ENCODE data around the gene BRI3. TPM values are rescaled to one million over a fixed set of nuclear protein-coding genes. Genes with fewer than 3 reads are reported as not detected.

Gene BRI3
- total RNA-seq, 4 donors from 2014 or later, result 39.0 to 51.4 (median 45.5) TPM

DNA sequence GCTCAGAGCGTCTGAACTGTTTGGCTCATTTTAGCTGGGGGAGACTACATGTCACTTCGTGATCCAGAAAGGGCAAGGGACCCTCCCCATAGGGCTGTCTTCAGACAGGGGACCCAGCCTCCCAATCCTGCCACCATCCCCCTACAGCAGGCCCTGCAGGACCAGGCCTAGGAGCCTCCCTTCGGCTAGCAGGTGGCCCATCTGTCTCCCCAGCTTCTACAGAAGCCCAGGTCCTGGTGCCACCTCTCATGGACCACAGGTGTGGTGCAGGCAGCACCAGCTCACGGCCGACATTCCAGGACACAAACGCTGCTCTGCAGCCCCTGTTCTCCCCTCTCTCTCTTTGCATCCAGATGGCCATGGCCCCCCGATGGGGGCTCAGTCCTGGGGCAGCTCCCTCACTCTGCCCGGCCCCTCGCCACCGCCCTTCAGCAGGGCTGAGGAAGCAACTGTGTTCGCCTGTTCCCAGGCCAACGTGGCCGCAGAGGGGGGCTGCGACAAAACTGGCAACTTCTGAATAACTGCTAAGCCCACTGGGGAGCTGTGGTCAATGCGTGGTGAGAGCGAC lies 39.7 kb upstream of the BRI3 start:
- H3K4me3 ChIP-seq, result no peak overlapping the region
- peaks cover 0 to 4% (median 0%) of the 10 kb centered on the region in 3 donors for H3K4me1 ChIP-seq
- no peak for TF ChIP-seq POLR2A (IDR thresholded peaks at IDR 0.05)
- TF ChIP-seq POLR2AphosphoS5 (IDR thresholded peaks at IDR 0.05), result no peak
- TF ChIP-seq EP300 (IDR thresholded peaks at IDR 0.05), result no peak
- TF ChIP-seq, protein P1, sequence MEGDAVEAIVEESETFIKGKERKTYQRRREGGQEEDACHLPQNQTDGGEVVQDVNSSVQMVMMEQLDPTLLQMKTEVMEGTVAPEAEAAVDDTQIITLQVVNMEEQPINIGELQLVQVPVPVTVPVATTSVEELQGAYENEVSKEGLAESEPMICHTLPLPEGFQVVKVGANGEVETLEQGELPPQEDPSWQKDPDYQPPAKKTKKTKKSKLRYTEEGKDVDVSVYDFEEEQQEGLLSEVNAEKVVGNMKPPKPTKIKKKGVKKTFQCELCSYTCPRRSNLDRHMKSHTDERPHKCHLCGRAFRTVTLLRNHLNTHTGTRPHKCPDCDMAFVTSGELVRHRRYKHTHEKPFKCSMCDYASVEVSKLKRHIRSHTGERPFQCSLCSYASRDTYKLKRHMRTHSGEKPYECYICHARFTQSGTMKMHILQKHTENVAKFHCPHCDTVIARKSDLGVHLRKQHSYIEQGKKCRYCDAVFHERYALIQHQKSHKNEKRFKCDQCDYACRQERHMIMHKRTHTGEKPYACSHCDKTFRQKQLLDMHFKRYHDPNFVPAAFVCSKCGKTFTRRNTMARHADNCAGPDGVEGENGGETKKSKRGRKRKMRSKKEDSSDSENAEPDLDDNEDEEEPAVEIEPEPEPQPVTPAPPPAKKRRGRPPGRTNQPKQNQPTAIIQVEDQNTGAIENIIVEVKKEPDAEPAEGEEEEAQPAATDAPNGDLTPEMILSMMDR (IDR thresholded peaks at IDR 0.05), result no peak
- 49 to 70% methylated on average over 3 to 7 of the region's 16 CpGs for WGBS, 2 donors (ENCODE audit: low coverage in 1 of 2)
- H3K9me3 ChIP-seq, result no peaks in the 10 kb centered on the region
- H3K36me3 ChIP-seq, result peaks cover 0 to 86% of the 10 kb centered on the region in 2 donors
- H3K27ac ChIP-seq, result no peak overlapping the region
- ATAC-seq, result no peak
- H3K27me3 ChIP-seq, result no peaks in the 10 kb centered on the region

DNA sequence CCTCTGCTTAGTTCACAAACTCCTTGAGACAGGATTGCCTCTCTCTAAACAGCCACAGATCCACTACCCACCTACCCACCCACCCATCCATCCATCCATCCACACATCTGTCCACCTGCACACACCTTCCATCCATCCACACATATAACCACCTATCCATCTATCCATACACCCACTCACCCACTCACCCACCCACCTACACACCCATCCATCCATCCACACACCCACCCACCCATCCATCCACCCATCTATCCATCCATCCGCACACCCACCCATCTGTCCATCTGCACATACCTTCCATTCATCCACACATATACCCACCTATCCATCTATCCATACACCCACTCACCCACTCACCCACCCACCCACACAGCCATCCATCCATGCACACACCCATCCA lies 39.1 kb upstream of the BRI3 start:
- Histone ChIP-seq H3K27me3 (no peaks in the 10 kb centered on the region), H3K4me1 (peaks cover 0 to 4% (median 0%) of the 10 kb centered on the region in 3 donors), H3K4me3 (no peak overlapping the region), H3K27ac (no peak overlapping the region), H3K9me3 (no peaks in the 10 kb centered on the region), H3K36me3 (peaks cover 0 to 80% of the 10 kb centered on the region in 2 donors)
- WGBS, 2 donors (ENCODE audit: low coverage in 1 of 2), result 92 to 94% methylated on average over 1 of the region's 1 CpG
- no peak for ATAC-seq
- TF ChIP-seq EP300 (IDR thresholded peaks at IDR 0.05), result no peak
- no peak for TF ChIP-seq POLR2A (IDR thresholded peaks at IDR 0.05)
- TF ChIP-seq, protein P1 (IDR thresholded peaks at IDR 0.05), result no peak
- no peak for TF ChIP-seq POLR2AphosphoS5 (IDR thresholded peaks at IDR 0.05)

GRCh38 chr7:98242934-98243333 lies 38.6 kb upstream of the BRI3 start:
- H3K36me3 ChIP-seq, result peaks cover 0 to 75% of the 10 kb centered on the region in 2 donors
- WGBS, 2 donors (ENCODE audit: low coverage in 1 of 2), result 100% methylated on average over 1 of the region's 4 CpGs; no CpG with 5 or more reads in 1 of the 2 donors
- H3K27ac ChIP-seq, result no peak overlapping the region

GRCh38 chr7:98244871-98245270 lies 36.6 kb upstream of the BRI3 start:
- Histone ChIP-seq H3K27ac (peak overlapping the region in 1 of 4 donors; percentile 37), H3K4me1 (peaks cover 0 to 24% (median 0%) of the 10 kb centered on the region in 3 donors), H3K36me3 (peaks cover 0 to 55% of the 10 kb centered on the region in 2 donors), H3K4me3 (no peak overlapping the region), H3K9me3 (no peaks in the 10 kb centered on the region), H3K27me3 (no peaks in the 10 kb centered on the region)
- WGBS, 2 donors (ENCODE audit: low coverage in 1 of 2), result no CpG with 5 or more reads among the region's 14 CpGs
- TF ChIP-seq, protein P1 (IDR thresholded peaks at IDR 0.05), result no peak
- TF ChIP-seq POLR2AphosphoS5 (IDR thresholded peaks at IDR 0.05) (no peak), EP300 (IDR thresholded peaks at IDR 0.05) (no peak), POLR2A (IDR thresholded peaks at IDR 0.05) (no peak)
- no peak for ATAC-seq

More at GRCh38 chr7:98242934-98243333, 38.6 kb upstream of the BRI3 start:
- H3K4me3 ChIP-seq, result no peak overlapping the region
- H3K27me3 ChIP-seq, result no peaks in the 10 kb centered on the region
- no peak for ATAC-seq
- no peaks in the 10 kb centered on the region for H3K9me3 ChIP-seq
- H3K4me1 ChIP-seq, result peaks cover 0 to 7% (median 0%) of the 10 kb centered on the region in 3 donors
- TF ChIP-seq EP300 (IDR thresholded peaks at IDR 0.05) (no peak), POLR2AphosphoS5 (IDR thresholded peaks at IDR 0.05) (no peak), POLR2A (IDR thresholded peaks at IDR 0.05) (no peak)
- TF ChIP-seq, protein P1 (IDR thresholded peaks at IDR 0.05), result no peak

- no peak for TF ChIP-seq EP300 (IDR thresholded peaks at IDR 0.05)
- no peak for TF ChIP-seq POLR2AphosphoS5 (IDR thresholded peaks at IDR 0.05)
- TF ChIP-seq, protein P1 (IDR thresholded peaks at IDR 0.05), result no peak
- TF ChIP-seq POLR2A (IDR thresholded peaks at IDR 0.05), result no peak
- Histone ChIP-seq H3K36me3 (peaks cover 0 to 29% of the 10 kb centered on the region in 2 donors), H3K27me3 (no peaks in the 10 kb centered on the region), H3K4me3 (no peak overlapping the region), H3K9me3 (no peaks in the 10 kb centered on the region), H3K4me1 (peaks cover 0 to 51% (median 14%) of the 10 kb centered on the region in 3 donors), H3K27ac (no peak overlapping the region)
- WGBS, 2 donors (ENCODE audit: low coverage in 1 of 2), result 90% methylated on average over 2 of the region's 12 CpGs; no CpG with 5 or more reads in 1 of the 2 donors
- ATAC-seq, result no peak
Observed at GRCh38 chr7:98248156-98248555, 33.3 kb upstream of the BRI3 start.
